GM12891 (cell line): ENCODE measurements around the gene GPER1.

ENCODE experiments used
- POLR2A ChIP-seq: IDR thresholded peaks from 2 replicates; pipeline ENCODE4 v1.6.1; 2011; ENCODE audit warnings: low read depth, low read length, control low read depth
- TAF1 ChIP-seq: IDR thresholded peaks from 2 replicates; pipeline ENCODE4 v1.6.1; 2011; ENCODE audit warnings: low read depth, low read length, control low read depth

GRCh38 chr7:1090236-1090635 lies 2.3 kb downstream of the GPER1 start:
- no peak for TF ChIP-seq POLR2A
- no peak for TF ChIP-seq TAF1
